OCI-LY3 (cell line): ENCODE results near the gene CNTNAP2.

Experiments used
- CTCF ChIP-seq: fragments of 200-600, 300-600 bp; sonication (generic); IDR thresholded peaks from 2 replicates; pipeline ENCODE4 v1.5.1; 2014; ENCODE audit warnings: antibody characterized with exemption, low read length, low read depth
- EZH2phosphoT487 ChIP-seq: fragments of 200-600 bp; shearing (Covaris generic); IDR thresholded peaks from 2 replicates; pipeline ENCODE4 v1.6.1; 2018; ENCODE audit warnings: antibody characterized with exemption, mixed run types, low read depth

- TF ChIP-seq EZH2phosphoT487: no peak
- no peak for TF ChIP-seq CTCF
Measured at GRCh38 chr7:146554556-146554955, 438.0 kb downstream of the CNTNAP2 start.
